Body of pancreas (tissue), 4 donors: Measurements from ENCODE around the gene MILR1. TPM values are rescaled to one million over a fixed set of nuclear protein-coding genes. Genes with fewer than 3 reads are reported as not detected.

Source experiments
- ATAC-seq: fragments of 150-250 bp; one replicate; pipeline ENCODE4 v1.9.1; 2016
- DNase-seq, 4 donors: peaks; one replicate each; pipeline ENCODE4 v3.0.0-alpha.2; 2019
- H3K27ac ChIP-seq, 4 donors: fragments of 200-600 bp; sonication (generic); 1 replicate in 3 of 4; 2 replicates in 1 of 4; pipeline versions ENCODE4 v1.5.1 to v1.6.1; 2016 to 2019; ENCODE audit warnings: mild to moderate bottlenecking in 1 of 4, mixed read lengths in 1 of 4, moderate library complexity in 1 of 4
- H3K27me3 ChIP-seq, 2 donors: fragments of 200-600 bp; sonication (generic); one replicate each; pipeline ENCODE4 v1.6.0; 2016; ENCODE audit warnings: mild to moderate bottlenecking in 1 of 2
- H3K36me3 ChIP-seq, 2 donors: fragments of 200-600 bp; sonication (generic); replicated peaks in 1 of 2; 2 replicates each; pipeline ENCODE4 v1.5.1; 2016; ENCODE audit warnings: low read depth in 2 of 2; ENCODE audit not compliant: insufficient read depth in 1 of 2
- H3K4me1 ChIP-seq: fragments of 200-600 bp; sonication (generic); one replicate; pipeline ENCODE4 v1.6.0; 2016
- H3K4me3 ChIP-seq, 2 donors: fragments of 200-600 bp; sonication (generic); 1 replicate in 1 of 2; 2 replicates in 1 of 2; pipeline ENCODE4 v1.5.1; 2016 to 2019
- H3K9me3 ChIP-seq, 3 donors: fragments of 200-600 bp; sonication (generic); 1 replicate in 2 of 3; 2 replicates in 1 of 3; pipeline ENCODE4 v1.5.1; 2016
- CTCF ChIP-seq, 7 experiments: fragments of 450-650 bp in 4 of 7; fragments of 200-600 bp in 3 of 7; sonication (generic) in 3 of 7; IDR thresholded peaks; one replicate each; pipeline ENCODE4 v1.5.1; 2016 to 2019; ENCODE audit warnings: antibody characterized with exemption in 7 of 7
- POLR2A ChIP-seq, 3 donors: fragments of 450-650 bp; IDR thresholded peaks; one replicate each; pipeline ENCODE4 v1.6.1; 2016; ENCODE audit warnings: antibody characterized with exemption in 3 of 3, mild to moderate bottlenecking in 2 of 3
- WGBS, 2 donors: methylation state at CpG; one replicate each; pipeline ENCODE4 v1.1.5; 2017; 5-methylcytosine and 5-hydroxymethylcytosine counted together
- intact Hi-C: fragments of 100-400 bp; cut with DNase I; formaldehyde crosslinking; loops from one replicate; pipeline ENCODE4 v1.15.1; 2023
- total RNA-seq, 2 donors: library from RNA; depleted of rRNA; stranded (reverse); fragments of >200 nt; gene quantifications; one replicate each; pipeline ENCODE4 v1.1.0, GENCODE V29; 2016

The MILR1 gene
- total RNA-seq, 2 donors from 2014 or later: 4.9 TPM; not detected in 1

DNA sequence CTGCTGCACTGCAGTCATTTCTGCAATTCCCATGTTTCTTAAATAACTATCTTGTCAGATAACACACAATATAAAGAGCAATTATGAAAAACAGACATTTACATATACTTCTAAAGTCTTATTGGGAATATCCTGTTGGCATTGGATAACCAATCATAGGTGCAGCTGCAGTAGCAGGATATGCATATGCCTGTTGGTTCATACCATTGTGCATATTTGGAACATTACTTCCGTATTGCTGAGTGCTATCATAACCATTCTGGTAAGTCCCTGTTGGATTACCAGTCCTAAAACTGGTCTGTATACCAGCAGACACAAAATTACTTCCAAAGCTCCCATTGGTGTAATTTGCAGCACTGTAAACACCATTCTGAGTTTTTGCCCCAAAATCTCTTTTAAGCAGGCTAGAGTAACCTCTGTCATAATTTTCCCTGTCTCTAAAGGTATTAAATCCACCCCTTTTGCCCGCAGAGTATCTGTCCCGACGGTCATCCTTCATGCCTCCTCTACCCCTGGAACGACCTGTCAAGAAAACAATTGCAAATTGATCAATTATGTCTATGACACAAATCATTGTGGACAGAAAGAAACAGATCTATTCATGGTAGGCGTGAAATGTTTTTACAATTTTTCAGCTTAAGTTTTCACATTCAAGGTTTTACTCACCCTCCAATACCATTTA, 51.0 kb downstream of the MILR1 start:
- Histone ChIP-seq H3K27ac (no peak overlapping the region), H3K9me3 (no peaks in the 10 kb centered on the region), H3K36me3 (peaks cover 23 to 41% of the 10 kb centered on the region in 2 donors), H3K4me1 (peaks cover 75% of the 10 kb centered on the region), H3K4me3 (no peak overlapping the region), H3K27me3 (no peaks in the 10 kb centered on the region)
- TF ChIP-seq POLR2A (IDR thresholded peaks at IDR 0.05): no peak
- WGBS, 2 donors: 81 to 86% methylated on average over 6 of the region's 6 CpGs
- DNase-seq (no peak), ATAC-seq (no peak)
- intact Hi-C loops: no loop called here

GRCh38 chr17:64500487-64500859, 51.6 kb downstream of the MILR1 start:
- Histone ChIP-seq H3K4me1 (peaks cover 70% of the 10 kb centered on the region), H3K9me3 (no peaks in the 10 kb centered on the region), H3K4me3 (no peak overlapping the region), H3K27ac (no peak overlapping the region), H3K36me3 (peaks cover 23 to 41% of the 10 kb centered on the region in 2 donors), H3K27me3 (no peaks in the 10 kb centered on the region)
- ATAC-seq (no peak), DNase-seq (no peak)
- 82% methylated on average over 8 of the region's 8 CpGs for WGBS, 2 donors
- TF ChIP-seq CTCF (IDR thresholded peaks at IDR 0.05): no peak
- no peak for TF ChIP-seq POLR2A (IDR thresholded peaks at IDR 0.05)
- intact Hi-C loops: no loop called here

DNA sequence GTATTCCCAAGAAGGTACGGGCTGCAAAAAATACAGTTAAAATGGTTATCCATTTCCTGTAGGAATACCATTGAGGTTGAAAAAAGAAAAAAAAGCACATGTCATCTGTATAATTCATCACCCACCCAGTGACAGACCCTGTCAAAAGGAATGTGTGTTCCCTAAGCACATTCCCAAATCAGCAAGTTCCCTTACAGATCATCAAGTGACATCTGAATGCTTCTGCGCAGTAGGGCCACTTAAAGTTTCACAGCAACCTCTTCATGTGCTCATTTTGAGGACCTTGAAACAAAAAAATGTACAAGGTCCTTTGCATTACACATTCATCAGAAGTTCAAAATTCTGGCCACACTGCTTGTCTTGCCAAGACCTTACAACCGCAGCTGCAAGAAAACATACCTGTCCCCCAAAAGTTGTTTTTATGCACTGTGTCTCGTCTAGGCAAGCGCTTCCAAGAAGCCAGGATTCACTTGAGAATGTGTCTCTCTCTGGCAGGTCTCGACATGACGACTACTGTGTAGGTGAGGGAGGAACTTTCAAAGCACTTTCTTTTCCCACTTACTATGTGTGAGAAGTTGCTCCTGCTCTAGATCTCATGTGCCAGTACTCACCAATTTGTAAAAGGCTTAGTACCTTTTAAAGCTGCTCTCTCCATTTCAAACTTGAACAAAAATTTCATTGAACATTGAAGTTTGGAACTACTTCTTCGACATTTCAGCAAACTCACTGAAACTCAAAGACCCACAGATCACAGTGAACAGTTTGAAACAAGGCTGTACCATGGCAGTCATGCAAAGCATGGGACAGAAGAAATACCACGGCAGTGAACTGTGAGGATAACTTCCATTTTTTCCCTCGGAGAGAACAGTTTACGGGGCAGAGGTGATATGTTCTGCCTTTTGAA, 52.2 kb downstream of the MILR1 start:
- intact Hi-C loops: no loop called here
- TF ChIP-seq CTCF (IDR thresholded peaks at IDR 0.05): no peak
- TF ChIP-seq POLR2A (IDR thresholded peaks at IDR 0.05): no peak
- H3K4me1 ChIP-seq: peaks cover 64% of the 10 kb centered on the region
- no peak overlapping the region for H3K27ac ChIP-seq
- no peak for ATAC-seq
- H3K36me3 ChIP-seq: peaks cover 23 to 41% of the 10 kb centered on the region in 2 donors
- H3K4me3 ChIP-seq: no peak overlapping the region
- WGBS, 2 donors: 78 to 81% methylated on average over 11 of the region's 11 CpGs
- no peak for DNase-seq
- H3K27me3 ChIP-seq: no peaks in the 10 kb centered on the region
- no peaks in the 10 kb centered on the region for H3K9me3 ChIP-seq

GRCh38 chr17:64502021-64502420, 53.1 kb downstream of the MILR1 start:
- intact Hi-C loops: no loop called here
- H3K4me3 ChIP-seq: no peak overlapping the region
- no peaks in the 10 kb centered on the region for H3K9me3 ChIP-seq
- ATAC-seq (no peak), DNase-seq (no peak)
- peaks cover 62% of the 10 kb centered on the region for H3K4me1 ChIP-seq
- no peaks in the 10 kb centered on the region for H3K27me3 ChIP-seq
- 53 to 63% methylated on average over 3 of the region's 3 CpGs for WGBS, 2 donors
- peaks cover 23 to 41% of the 10 kb centered on the region in 2 donors for H3K36me3 ChIP-seq
- H3K27ac ChIP-seq: peak overlapping the region in 1 of 4 donors; percentile 4
- TF ChIP-seq POLR2A (IDR thresholded peaks at IDR 0.05): no peak
- no peak for TF ChIP-seq CTCF (IDR thresholded peaks at IDR 0.05)

- no peak for ATAC-seq
- intact Hi-C loops: no loop called here
- peaks cover 23 to 41% of the 10 kb centered on the region in 2 donors for H3K36me3 ChIP-seq
- TF ChIP-seq POLR2A (IDR thresholded peaks at IDR 0.05) (no peak), CTCF (IDR thresholded peaks at IDR 0.05) (no peak)
- H3K27me3 ChIP-seq: no peaks in the 10 kb centered on the region
- H3K9me3 ChIP-seq: no peaks in the 10 kb centered on the region
- peak overlapping the region in 2 of 4 donors; percentile 12 to 35 for H3K27ac ChIP-seq
- no peak overlapping the region for H3K4me3 ChIP-seq
- H3K4me1 ChIP-seq: peaks cover 55% of the 10 kb centered on the region
- 67 to 76% methylated on average over 2 of the region's 2 CpGs for WGBS, 2 donors
- no peak for DNase-seq
Measured at GRCh38 chr17:64502809-64503208, 53.9 kb downstream of the MILR1 start.
